Mesothelial cell of epicardium (in vitro differentiated cells): ENCODE results near the gene GSTCD. TPM values are rescaled to one million over a fixed set of nuclear protein-coding genes. Genes with fewer than 3 reads are reported as not detected.

Source experiments
- DNase-seq, 2 experiments: peaks; one replicate each; pipeline ENCODE4 v3.0.0; 2021; ENCODE audit warnings: low spot score in 2 of 2; ENCODE audit not compliant: unreplicated experiment in 2 of 2
- H3K27ac Mint-ChIP-seq: 2 replicates; pipeline ENCODE4 v1.8.0; 2021; ENCODE audit warnings: mixed read lengths
- H3K27me3 Mint-ChIP-seq: 2 replicates; pipeline ENCODE4 v1.8.0; 2021; ENCODE audit warnings: low read depth, mixed read lengths
- H3K36me3 Mint-ChIP-seq: 2 replicates; pipeline ENCODE4 v1.8.0; 2021; ENCODE audit warnings: mixed read lengths
- H3K4me1 Mint-ChIP-seq: 2 replicates; pipeline ENCODE4 v1.8.0; 2021; ENCODE audit warnings: mixed read lengths
- H3K4me3 Mint-ChIP-seq: 2 replicates; pipeline ENCODE4 v1.8.0; 2021; ENCODE audit warnings: mild to moderate bottlenecking, moderate library complexity, mixed read lengths
- H3K9me3 Mint-ChIP-seq: 2 replicates; pipeline ENCODE4 v1.8.0; 2021; ENCODE audit warnings: mixed read lengths
- total RNA-seq: library from RNA; stranded (reverse); gene quantifications from 3 replicates; pipeline ENCODE4 v1.2.1, GENCODE V29; 2021
- TF ChIP-seq, protein P1 (sequence below): fragments of 200-600 bp; sonication (generic); IDR thresholded peaks from one replicate; pipeline ENCODE4 v1.5.0; 2021; ENCODE audit warnings: antibody characterized with exemption; ENCODE audit not compliant: unreplicated experiment

Gene GSTCD
- total RNA-seq, 1 donor from 2014 or later, result 20.1 TPM

DNA sequence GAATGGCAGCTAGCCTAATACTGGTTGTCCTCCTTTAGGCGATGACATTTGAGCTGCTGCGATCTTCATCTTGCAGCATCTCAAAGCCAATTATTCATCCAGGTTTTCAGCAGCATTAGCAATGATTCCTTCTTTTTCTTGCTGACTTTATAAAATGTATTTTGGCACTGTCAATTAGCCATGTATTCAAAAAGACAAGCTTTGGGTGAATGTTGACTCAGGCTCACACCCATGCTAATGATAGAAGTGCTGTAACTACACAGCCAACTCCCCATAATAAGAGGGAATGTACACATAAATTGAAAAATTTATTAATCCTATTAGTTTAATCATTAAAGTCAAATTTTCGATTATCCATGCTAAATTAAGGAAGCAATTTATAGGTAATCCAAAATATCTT is 162.4 kb downstream of the GSTCD start:
- Mint-ChIP-seq H3K27ac (no peak overlapping the region), H3K9me3 (no peaks in the 10 kb centered on the region), H3K4me3 (no peak overlapping the region), H3K27me3 (peaks cover 3% of the 10 kb centered on the region), H3K36me3 (no peaks in the 10 kb centered on the region), H3K4me1 (peaks cover 2% of the 10 kb centered on the region)
- TF ChIP-seq, protein P1, sequence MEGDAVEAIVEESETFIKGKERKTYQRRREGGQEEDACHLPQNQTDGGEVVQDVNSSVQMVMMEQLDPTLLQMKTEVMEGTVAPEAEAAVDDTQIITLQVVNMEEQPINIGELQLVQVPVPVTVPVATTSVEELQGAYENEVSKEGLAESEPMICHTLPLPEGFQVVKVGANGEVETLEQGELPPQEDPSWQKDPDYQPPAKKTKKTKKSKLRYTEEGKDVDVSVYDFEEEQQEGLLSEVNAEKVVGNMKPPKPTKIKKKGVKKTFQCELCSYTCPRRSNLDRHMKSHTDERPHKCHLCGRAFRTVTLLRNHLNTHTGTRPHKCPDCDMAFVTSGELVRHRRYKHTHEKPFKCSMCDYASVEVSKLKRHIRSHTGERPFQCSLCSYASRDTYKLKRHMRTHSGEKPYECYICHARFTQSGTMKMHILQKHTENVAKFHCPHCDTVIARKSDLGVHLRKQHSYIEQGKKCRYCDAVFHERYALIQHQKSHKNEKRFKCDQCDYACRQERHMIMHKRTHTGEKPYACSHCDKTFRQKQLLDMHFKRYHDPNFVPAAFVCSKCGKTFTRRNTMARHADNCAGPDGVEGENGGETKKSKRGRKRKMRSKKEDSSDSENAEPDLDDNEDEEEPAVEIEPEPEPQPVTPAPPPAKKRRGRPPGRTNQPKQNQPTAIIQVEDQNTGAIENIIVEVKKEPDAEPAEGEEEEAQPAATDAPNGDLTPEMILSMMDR, result no peak
- no peak for DNase-seq

DNA sequence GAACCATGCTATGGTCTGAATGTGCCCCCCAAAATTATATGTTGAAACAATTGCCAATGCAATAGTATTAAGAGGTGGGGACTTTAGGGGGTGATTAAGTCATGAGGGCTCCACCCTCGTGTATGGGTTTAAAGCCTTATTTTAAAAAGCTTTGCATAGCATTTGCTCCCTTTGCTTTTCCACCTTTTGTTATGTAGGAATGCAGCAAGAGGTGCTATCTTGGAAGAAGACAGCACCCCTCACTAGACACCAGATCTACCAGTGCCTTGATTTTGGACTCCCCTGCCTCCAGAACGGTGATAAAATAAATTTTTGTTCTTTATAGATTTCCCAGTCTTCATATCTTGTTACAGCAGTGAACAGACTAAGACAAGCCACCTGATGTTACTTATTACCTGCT is 163.4 kb downstream of the GSTCD start:
- TF ChIP-seq, protein P1, result no peak
- no peak for DNase-seq
- Mint-ChIP-seq H3K36me3 (no peaks in the 10 kb centered on the region), H3K27ac (no peak overlapping the region), H3K27me3 (peaks cover 3% of the 10 kb centered on the region), H3K4me3 (no peak overlapping the region), H3K9me3 (no peaks in the 10 kb centered on the region), H3K4me1 (peaks cover 2% of the 10 kb centered on the region)

DNA sequence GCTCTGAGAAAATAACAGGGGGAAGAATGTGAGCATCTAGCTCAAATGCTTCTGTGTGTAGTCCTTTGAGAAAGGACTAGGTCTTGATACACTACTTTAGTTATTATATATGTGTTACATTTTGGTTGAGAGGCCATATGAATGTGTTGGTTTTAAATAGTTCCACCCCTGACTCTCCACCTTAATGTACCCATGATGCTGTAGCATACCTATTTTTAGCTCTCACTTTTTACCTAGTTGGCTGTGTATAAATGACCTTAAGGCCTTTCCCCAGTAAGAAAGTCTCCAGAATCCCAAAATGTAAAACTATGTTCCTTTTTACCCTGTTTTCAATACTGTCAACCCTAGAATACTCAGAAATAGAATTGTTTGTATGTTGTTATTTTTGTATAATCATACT is 166.6 kb downstream of the GSTCD start:
- no peaks in the 10 kb centered on the region for H3K4me1 Mint-ChIP-seq
- H3K27ac Mint-ChIP-seq, result no peak overlapping the region
- H3K27me3 Mint-ChIP-seq, result peaks cover 3% of the 10 kb centered on the region
- H3K9me3 Mint-ChIP-seq, result peaks cover 6% of the 10 kb centered on the region
- H3K4me3 Mint-ChIP-seq, result no peak overlapping the region
- no peak for DNase-seq
- TF ChIP-seq, protein P1, result no peak
- no peaks in the 10 kb centered on the region for H3K36me3 Mint-ChIP-seq

DNA sequence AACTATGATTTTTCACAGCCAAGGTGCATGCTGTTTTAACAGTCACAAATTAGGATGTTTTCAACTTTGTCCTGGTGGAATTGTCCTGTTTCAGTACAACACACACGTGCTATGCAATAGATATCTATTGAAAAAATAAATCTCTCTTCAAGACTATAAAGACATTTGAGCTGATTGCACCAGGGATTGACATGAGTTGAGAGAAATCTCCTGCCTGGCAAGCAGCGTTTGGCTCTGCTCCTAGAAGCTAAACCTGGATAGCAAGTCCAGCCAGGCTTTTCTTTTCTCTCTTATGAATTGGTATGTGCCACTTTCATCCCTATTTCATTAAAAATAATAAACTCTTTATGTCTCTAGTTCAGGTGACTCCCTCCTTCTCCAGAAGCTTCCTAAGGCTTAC is 170.1 kb downstream of the GSTCD start:
- no peak overlapping the region for H3K4me3 Mint-ChIP-seq
- H3K27ac Mint-ChIP-seq, result no peak overlapping the region
- peaks cover 8% of the 10 kb centered on the region for H3K27me3 Mint-ChIP-seq
- no peaks in the 10 kb centered on the region for H3K36me3 Mint-ChIP-seq
- no peak for DNase-seq
- no peaks in the 10 kb centered on the region for H3K4me1 Mint-ChIP-seq
- TF ChIP-seq, protein P1, result no peak
- H3K9me3 Mint-ChIP-seq, result peaks cover 6% of the 10 kb centered on the region

DNA sequence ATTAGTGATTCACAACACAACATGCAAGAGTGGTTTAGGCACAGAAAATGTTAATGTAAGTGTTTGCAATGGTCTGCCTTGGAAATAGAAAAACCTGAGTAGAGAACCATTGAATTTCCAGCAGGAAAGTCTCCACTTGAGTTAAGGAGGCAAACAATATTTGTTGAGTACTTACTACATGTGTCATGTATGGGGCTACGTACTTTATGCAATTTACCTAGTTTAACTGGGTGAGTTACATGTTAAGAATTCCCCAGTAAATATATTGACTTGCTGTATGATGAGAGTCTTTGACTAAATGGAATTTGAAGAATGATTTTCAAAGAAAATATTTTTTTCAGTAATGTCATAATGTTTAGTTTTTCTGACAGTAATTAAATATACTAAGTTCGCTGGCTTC is 178.9 kb downstream of the GSTCD start:
- H3K4me3 Mint-ChIP-seq, result no peak overlapping the region
- TF ChIP-seq, protein P1, result no peak
- peaks cover 19% of the 10 kb centered on the region for H3K9me3 Mint-ChIP-seq
- peaks cover 33% of the 10 kb centered on the region for H3K27me3 Mint-ChIP-seq
- no peaks in the 10 kb centered on the region for H3K4me1 Mint-ChIP-seq
- H3K36me3 Mint-ChIP-seq, result peaks cover 1% of the 10 kb centered on the region
- no peak overlapping the region for H3K27ac Mint-ChIP-seq
- DNase-seq, result no peak
